ENCODE results near the gene ERGIC1. TPM values are rescaled to one million over a fixed set of nuclear protein-coding genes. Genes with fewer than 3 reads are reported as not detected.

Gene ERGIC1
- total and polyA plus RNA-seq, 2 of the 8 experiments (the other 6 are each of a cell fraction or from before 2014, with no cell fraction given): 95.3 to 106 TPM

DNA sequence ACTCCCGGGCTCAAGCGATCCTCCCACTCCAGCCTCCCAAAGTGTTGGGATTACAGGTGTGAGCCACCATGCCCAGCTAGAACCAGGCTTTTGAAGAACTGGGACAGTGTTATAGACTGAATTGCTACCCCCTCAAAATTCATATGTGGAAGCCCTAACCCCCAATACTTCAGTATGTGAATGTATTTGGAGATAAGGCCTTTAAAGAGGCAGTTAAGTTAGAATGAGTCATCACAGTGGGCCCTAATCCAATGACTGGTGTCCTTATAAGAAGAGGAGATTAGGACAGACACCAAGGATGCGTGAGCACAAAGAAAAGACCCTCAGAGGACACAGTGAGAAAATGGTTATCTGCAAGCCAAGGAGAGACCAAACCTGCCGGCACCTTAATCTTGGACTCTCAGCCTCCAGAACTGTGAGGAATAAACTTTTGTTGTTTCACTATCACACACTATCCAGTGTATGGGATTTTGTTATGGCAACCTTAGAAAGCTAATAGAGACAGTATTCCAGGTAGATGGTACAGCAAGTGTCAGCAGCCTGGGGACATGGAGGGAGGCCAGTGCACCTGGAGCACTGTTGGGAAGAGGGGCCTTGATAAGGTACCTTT, 31.4 kb upstream of the ERGIC1 start:
- ChIA-PET POLR2A (ENCODE audit: partially characterized antibody) (no interaction called here), CTCF (ENCODE audit: partially characterized antibody) (interaction anchor here (0.6 kb wide), 1 partner anchor 12 kb away, joined by 3 read pairs; no protein-coding TSS in a partner anchor)
- H3K27ac ChIP-seq (ENCODE audit: low read depth, low read length): no peak overlapping the region
- 96% methylated on average over 4 of the region's 4 CpGs; no CpG with 5 or more reads in 1 of the 2 experiments for WGBS, 2 experiments (ENCODE audit: extremely low coverage in 1 of 2, insufficient coverage in 1 of 2, insufficient read length in 1 of 2, insufficient replicate concordance in 2 of 2, low coverage in 1 of 2, low lambda C conversion rate in 2 of 2, missing lambda C conversion rate in 1 of 2)
- no peaks in the 10 kb centered on the region for H3K9me3 ChIP-seq (ENCODE audit: insufficient read depth in 2 of 2, low read depth in 1 of 2, low read length in 1 of 2)
- no peak overlapping the region for H4K5ac ChIP-seq (ENCODE audit: insufficient read length, low read depth, low read length)
- H3K4ac ChIP-seq (replicated peaks; ENCODE audit: insufficient read length, low read depth, low read length): no peak overlapping the region
- no peak overlapping the region for H3K9ac ChIP-seq (replicated peaks in 1 of 4; ENCODE audit: extremely low read depth in 1 of 4, low read depth in 3 of 4, low read length in 3 of 4)
- peaks cover 0 to 2% (median 0%) of the 10 kb centered on the region in 4 experiments; a peak in 1 of 7 replicates for H3K27me3 ChIP-seq (replicated peaks in 1 of 4; ENCODE audit: control insufficient read depth in 3 of 4, extremely low read depth in 1 of 4, insufficient read depth in 3 of 4, low read length in 3 of 4)
- TF ChIP-seq CBX5 (IDR thresholded peaks at IDR 0.05; ENCODE audit: low read depth, low read length) (no peak), EZH2 (IDR thresholded peaks at IDR 0.05; ENCODE audit: low read depth, low read length, severe bottlenecking) (no peak), PHF8 (conservative IDR thresholded peaks at IDR 0.05; ENCODE audit: low read depth, low read length) (no peak), BACH1 (IDR thresholded peaks at IDR 0.05; ENCODE audit: low read length) (no peak), FOSL1 (IDR thresholded peaks at IDR 0.05; ENCODE audit: insufficient read depth, low read depth, low read length) (no peak), TAF1 (IDR thresholded peaks at IDR 0.05; ENCODE audit: low read depth, low read length) (no peak), TCF12 (IDR thresholded peaks at IDR 0.05; ENCODE audit: low read depth, low read length) (no peak)
- no peaks in the 10 kb centered on the region for H3K79me2 ChIP-seq (ENCODE audit: control insufficient read depth in 1 of 2, insufficient read depth in 2 of 2, low read length in 2 of 2)
- H4K91ac ChIP-seq (replicated peaks; ENCODE audit: insufficient read length, low read length): no peak overlapping the region
- no peak overlapping the region for H3K23ac ChIP-seq (ENCODE audit: insufficient read length)
- no peak overlapping the region for H3K4me3 ChIP-seq (ENCODE audit: extremely low read depth in 1 of 4, insufficient read depth in 2 of 4, low read depth in 3 of 4, low read length in 4 of 4)
- no peak for DNase-seq (ENCODE audit: low read depth in 1 of 2, low spot score in 2 of 2)
- H2BK5ac ChIP-seq (ENCODE audit: low read depth, low read length): no peak overlapping the region
- no peaks in the 10 kb centered on the region for H3K79me1 ChIP-seq (ENCODE audit: low read depth, low read length)
- no peak for FAIRE-seq
- no peak overlapping the region for H2BK12ac ChIP-seq (ENCODE audit: low read depth, low read length)
- H2BK120ac ChIP-seq (replicated peaks; ENCODE audit: low read depth, low read length): no peak overlapping the region
- H4K8ac ChIP-seq (ENCODE audit: extremely low read depth, insufficient read depth, low read length): no peak overlapping the region
- no peak overlapping the region for H2AK5ac ChIP-seq (ENCODE audit: low read depth, low read length)
- no peak overlapping the region for H3K4me2 ChIP-seq (ENCODE audit: insufficient read depth in 1 of 2, low read depth in 2 of 2, low read length in 2 of 2)
- no peaks in the 10 kb centered on the region for H3K23me2 ChIP-seq (ENCODE audit: low read depth, low read length)
- H3K4me1 ChIP-seq (replicated peaks in 1 of 4; ENCODE audit: control insufficient read depth in 3 of 4, insufficient read depth in 4 of 4, low read length in 3 of 4): no peaks in the 10 kb centered on the region; a peak in 1 of 7 replicates
- H3K18ac ChIP-seq (ENCODE audit: extremely low read depth, low read length): no peak overlapping the region
- no peak overlapping the region for H3K14ac ChIP-seq (ENCODE audit: insufficient read length)
- no peaks in the 10 kb centered on the region for H3K36me3 ChIP-seq (ENCODE audit: control insufficient read depth in 2 of 4, insufficient read depth in 4 of 4, low read length in 3 of 4)
- H2BK20ac ChIP-seq (ENCODE audit: low read length): no peak overlapping the region
- H2AFZ ChIP-seq (ENCODE audit: low read length): no peak overlapping the region
- H2BK15ac ChIP-seq (ENCODE audit: low read length): no peak overlapping the region
- H4K20me1 ChIP-seq (replicated peaks in 1 of 2; ENCODE audit: control insufficient read depth in 1 of 2, insufficient read depth in 2 of 2, low read length in 2 of 2): no peaks in the 10 kb centered on the region
- H3K56ac ChIP-seq (replicated peaks; ENCODE audit: insufficient read length, low read depth, low read length): no peak overlapping the region
